Liver (tissue), 9 donors: ENCODE measurements around the gene APOD. TPM values are rescaled to one million over a fixed set of nuclear protein-coding genes. Genes with fewer than 3 reads are reported as not detected.

Experiments
- DNase-seq: peaks from one replicate; pipeline ENCODE4 v3.0.0-alpha.2; 2017; ENCODE audit warnings: low spot score
- H3K27ac ChIP-seq, 2 donors: one replicate each; pipeline ENCODE4 v1.7.0; 2013; ENCODE audit warnings: inconsistent platforms in 2 of 2, low read length in 2 of 2, control low read depth in 1 of 2, low read depth in 1 of 2, mild to moderate bottlenecking in 1 of 2
- H3K27me3 ChIP-seq, 4 donors: one replicate each; pipeline versions ENCODE4 v1.6.1 to v1.7.0; 2013; ENCODE audit warnings: low read length in 3 of 4, inconsistent platforms in 1 of 4, mild to moderate bottlenecking in 1 of 4, moderate library complexity in 1 of 4; ENCODE audit not compliant: control insufficient read depth in 4 of 4, insufficient read depth in 4 of 4
- H3K36me3 ChIP-seq, 4 donors: one replicate each; pipeline versions ENCODE4 v1.6.1 to v1.7.0; 2013; ENCODE audit warnings: low read length in 3 of 4, mild to moderate bottlenecking in 3 of 4, low read depth in 1 of 4, moderate library complexity in 1 of 4; ENCODE audit not compliant: control insufficient read depth in 4 of 4, insufficient read depth in 3 of 4
- H3K4me1 ChIP-seq, 4 donors: one replicate each; pipeline versions ENCODE4 v1.6.1 to v1.7.0; 2013; ENCODE audit warnings: low read length in 3 of 4, mild to moderate bottlenecking in 3 of 4, moderate library complexity in 1 of 4; ENCODE audit not compliant: control insufficient read depth in 4 of 4, insufficient read depth in 4 of 4
- H3K4me3 ChIP-seq, 3 donors: one replicate each; pipeline versions ENCODE4 v1.6.1 to v1.7.0; 2013; ENCODE audit warnings: low read length in 3 of 3, control low read depth in 1 of 3, low read depth in 1 of 3, mild to moderate bottlenecking in 1 of 3
- H3K9ac ChIP-seq, 2 donors: one replicate each; pipeline ENCODE4 v1.7.0; 2013; ENCODE audit warnings: low read length in 2 of 2, mild to moderate bottlenecking in 2 of 2, moderate library complexity in 2 of 2, control low read depth in 1 of 2, low read depth in 1 of 2
- H3K9me3 ChIP-seq, 4 donors: one replicate each; pipeline versions ENCODE4 v1.6.1 to v1.7.0; 2013; ENCODE audit warnings: low read length in 3 of 4; ENCODE audit not compliant: control insufficient read depth in 4 of 4
- EGR1 ChIP-seq, 2 donors: IDR thresholded peaks; 2 replicates each; pipeline ENCODE4 v1.6.1; 2016 to 2018; ENCODE audit warnings: antibody characterized with exemption in 2 of 2, low read depth in 2 of 2
- FOXA1 ChIP-seq: IDR thresholded peaks from 2 replicates; pipeline ENCODE4 v1.6.1; 2016; ENCODE audit warnings: antibody characterized with exemption
- FOXA2 ChIP-seq: IDR thresholded peaks from 2 replicates; pipeline ENCODE4 v1.6.1; 2016; ENCODE audit warnings: antibody characterized with exemption
- GABPA ChIP-seq, 2 donors: IDR thresholded peaks in 1 of 2; conservative IDR thresholded peaks in 1 of 2; 2 replicates each; pipeline ENCODE4 v1.6.1; 2016; ENCODE audit warnings: antibody characterized with exemption in 2 of 2, mild to moderate bottlenecking in 1 of 2, moderate library complexity in 1 of 2
- HNF4A ChIP-seq, 2 donors: conservative IDR thresholded peaks; 2 replicates each; pipeline ENCODE4 v1.6.1; 2016; ENCODE audit warnings: antibody characterized with exemption in 2 of 2, mild to moderate bottlenecking in 2 of 2
- HNF4G ChIP-seq: IDR thresholded peaks from 2 replicates; pipeline ENCODE4 v1.6.1; 2016; ENCODE audit warnings: antibody characterized with exemption
- JUND ChIP-seq, 2 donors: IDR thresholded peaks; 2 replicates each; pipeline ENCODE4 v1.6.1; 2016; ENCODE audit warnings: antibody characterized with exemption in 2 of 2
- MAX ChIP-seq: IDR thresholded peaks from 2 replicates; pipeline ENCODE4 v1.6.1; 2016; ENCODE audit warnings: antibody characterized with exemption
- NR2F2 ChIP-seq: IDR thresholded peaks from 2 replicates; pipeline ENCODE4 v1.6.1; 2016; ENCODE audit warnings: antibody characterized with exemption
- RAD21 ChIP-seq, 2 donors: IDR thresholded peaks; 2 replicates each; pipeline ENCODE4 v1.6.1; 2016; ENCODE audit warnings: antibody characterized with exemption in 2 of 2, mild to moderate bottlenecking in 2 of 2
- REST ChIP-seq: IDR thresholded peaks from 2 replicates; pipeline ENCODE4 v1.6.1; 2016; ENCODE audit warnings: antibody characterized with exemption, mild to moderate bottlenecking
- RXRA ChIP-seq, 2 donors: IDR thresholded peaks; 2 replicates each; pipeline ENCODE4 v1.6.1; 2017 to 2018; ENCODE audit warnings: antibody characterized with exemption in 2 of 2, mild to moderate bottlenecking in 1 of 2
- SP1 ChIP-seq: IDR thresholded peaks from 2 replicates; pipeline ENCODE4 v1.6.1; 2018; ENCODE audit warnings: antibody characterized with exemption, mild to moderate bottlenecking
- TAF1 ChIP-seq: conservative IDR thresholded peaks from 2 replicates; pipeline ENCODE4 v1.6.1; 2016; ENCODE audit warnings: antibody characterized with exemption, mild to moderate bottlenecking
- YY1 ChIP-seq: IDR thresholded peaks from 2 replicates; pipeline ENCODE4 v1.6.1; 2016; ENCODE audit warnings: antibody characterized with exemption, mild to moderate bottlenecking
- WGBS: extraction: QIAGEN DNeasy Blood & Tissue Kit; methylation state at CpG from one replicate; pipeline ENCODE4 v1.1.7; 2013; 5-methylcytosine and 5-hydroxymethylcytosine counted together
- polyA plus RNA-seq, 2 donors: library from polyadenylated mRNA; stranded (reverse) in 1 of 2; unstranded in 1 of 2; fragments of 200-250 nt in 1 of 2; fragments of >200 nt in 1 of 2; fragmentation: Nextera tagmentation in 1 of 2; extraction: Ambion mirVana in 1 of 2; gene quantifications; one replicate each; pipeline versions ENCODE4 v1.2.1 to v1.2.3, GENCODE V29; 2013 to 2015
- total RNA-seq, 2 donors: library from RNA; depleted of rRNA; stranded (reverse); fragments of >200 nt; gene quantifications; one replicate each; pipeline ENCODE4 v1.2.3, GENCODE V29; 2014
- TF ChIP-seq, protein P1 (sequence below): IDR thresholded peaks from 2 replicates; pipeline ENCODE4 v1.6.1; 2016; ENCODE audit warnings: antibody characterized with exemption
- TF ChIP-seq, protein P2 (sequence below): fragments of 150-350 bp; IDR thresholded peaks from 2 replicates; pipeline ENCODE4 v1.5.1; 2017; ENCODE audit warnings: improper control_type of control experiment, low read depth, low read length; ENCODE audit not compliant: missing input control
- TF ChIP-seq, protein P3 (sequence below): IDR thresholded peaks from 2 replicates; pipeline ENCODE4 v1.6.1; 2016; ENCODE audit warnings: antibody characterized with exemption
- donor health status: healthy.
- donor health status: healthy.
- donor health status: healthy.
- donor health status: healthy.
- donor health status: healthy.

The APOD gene
- total and polyA plus RNA-seq, 4 donors: 0.33 to 4.0 (median 0.56) TPM; not detected in 1

DNA sequence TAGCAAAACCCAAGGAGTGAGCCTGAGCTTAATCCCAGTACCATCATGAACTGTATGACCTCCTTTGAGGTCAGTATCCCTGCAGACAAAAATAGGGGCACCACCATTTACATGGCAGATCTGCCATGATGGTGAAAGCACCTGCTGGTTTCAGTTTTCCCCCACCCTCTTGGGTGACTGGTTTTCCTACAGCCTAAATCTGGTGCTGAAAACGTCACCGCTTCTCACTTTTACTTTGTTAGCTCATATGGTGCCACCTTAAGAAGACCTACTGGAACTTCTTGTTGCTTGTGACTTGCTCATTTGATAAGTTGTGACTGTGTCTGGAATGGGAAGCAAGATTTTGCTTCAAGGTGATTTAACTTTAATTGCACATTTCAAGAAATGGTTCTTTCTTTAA lies 45.7 kb downstream of the APOD start:
- H3K36me3 ChIP-seq: no peaks in the 10 kb centered on the region
- H3K9me3 ChIP-seq: no peaks in the 10 kb centered on the region
- H3K9ac ChIP-seq: no peak overlapping the region
- 85% methylated on average over 2 of the region's 2 CpGs for WGBS
- H3K4me1 ChIP-seq: peaks cover 4 to 23% (median 7%) of the 10 kb centered on the region in 4 donors
- TF ChIP-seq FOXA1 (no peak), RXRA (IDR thresholded peaks at IDR 0.05) (no peak), YY1 (no peak), GABPA (IDR thresholded peaks at IDR 0.05 in 1 of 2, conservative IDR thresholded peaks at IDR 0.05 in 1 of 2) (no peak), MAX (no peak), TAF1 (no peak)
- TF ChIP-seq, protein P1, sequence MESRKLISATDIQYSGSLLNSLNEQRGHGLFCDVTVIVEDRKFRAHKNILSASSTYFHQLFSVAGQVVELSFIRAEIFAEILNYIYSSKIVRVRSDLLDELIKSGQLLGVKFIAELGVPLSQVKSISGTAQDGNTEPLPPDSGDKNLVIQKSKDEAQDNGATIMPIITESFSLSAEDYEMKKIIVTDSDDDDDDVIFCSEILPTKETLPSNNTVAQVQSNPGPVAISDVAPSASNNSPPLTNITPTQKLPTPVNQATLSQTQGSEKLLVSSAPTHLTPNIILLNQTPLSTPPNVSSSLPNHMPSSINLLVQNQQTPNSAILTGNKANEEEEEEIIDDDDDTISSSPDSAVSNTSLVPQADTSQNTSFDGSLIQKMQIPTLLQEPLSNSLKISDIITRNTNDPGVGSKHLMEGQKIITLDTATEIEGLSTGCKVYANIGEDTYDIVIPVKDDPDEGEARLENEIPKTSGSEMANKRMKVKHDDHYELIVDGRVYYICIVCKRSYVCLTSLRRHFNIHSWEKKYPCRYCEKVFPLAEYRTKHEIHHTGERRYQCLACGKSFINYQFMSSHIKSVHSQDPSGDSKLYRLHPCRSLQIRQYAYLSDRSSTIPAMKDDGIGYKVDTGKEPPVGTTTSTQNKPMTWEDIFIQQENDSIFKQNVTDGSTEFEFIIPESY: no peak
- TF ChIP-seq, protein P2, sequence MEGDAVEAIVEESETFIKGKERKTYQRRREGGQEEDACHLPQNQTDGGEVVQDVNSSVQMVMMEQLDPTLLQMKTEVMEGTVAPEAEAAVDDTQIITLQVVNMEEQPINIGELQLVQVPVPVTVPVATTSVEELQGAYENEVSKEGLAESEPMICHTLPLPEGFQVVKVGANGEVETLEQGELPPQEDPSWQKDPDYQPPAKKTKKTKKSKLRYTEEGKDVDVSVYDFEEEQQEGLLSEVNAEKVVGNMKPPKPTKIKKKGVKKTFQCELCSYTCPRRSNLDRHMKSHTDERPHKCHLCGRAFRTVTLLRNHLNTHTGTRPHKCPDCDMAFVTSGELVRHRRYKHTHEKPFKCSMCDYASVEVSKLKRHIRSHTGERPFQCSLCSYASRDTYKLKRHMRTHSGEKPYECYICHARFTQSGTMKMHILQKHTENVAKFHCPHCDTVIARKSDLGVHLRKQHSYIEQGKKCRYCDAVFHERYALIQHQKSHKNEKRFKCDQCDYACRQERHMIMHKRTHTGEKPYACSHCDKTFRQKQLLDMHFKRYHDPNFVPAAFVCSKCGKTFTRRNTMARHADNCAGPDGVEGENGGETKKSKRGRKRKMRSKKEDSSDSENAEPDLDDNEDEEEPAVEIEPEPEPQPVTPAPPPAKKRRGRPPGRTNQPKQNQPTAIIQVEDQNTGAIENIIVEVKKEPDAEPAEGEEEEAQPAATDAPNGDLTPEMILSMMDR: no peak
- no peak overlapping the region for H3K27ac ChIP-seq
- DNase-seq: no peak
- H3K4me3 ChIP-seq: no peak overlapping the region
- H3K27me3 ChIP-seq: no peaks in the 10 kb centered on the region

GRCh38 chr3:195535293-195535692 lies 48.4 kb downstream of the APOD start:
- Histone ChIP-seq H3K36me3 (no peaks in the 10 kb centered on the region), H3K4me3 (no peak overlapping the region), H3K4me1 (peaks cover 0 to 6% (median 0%) of the 10 kb centered on the region in 4 donors), H3K27me3 (no peaks in the 10 kb centered on the region), H3K27ac (no peak overlapping the region), H3K9ac (no peak overlapping the region), H3K9me3 (no peaks in the 10 kb centered on the region)
- TF ChIP-seq, protein P2: no peak
- TF ChIP-seq TAF1 (no peak), FOXA1 (no peak), NR2F2 (no peak), FOXA2 (no peak), RXRA (IDR thresholded peaks at IDR 0.05) (no peak), YY1 (no peak), HNF4G (no peak), HNF4A (conservative IDR thresholded peaks at IDR 0.05) (no peak), RAD21 (IDR thresholded peaks at IDR 0.05) (no peak), JUND (IDR thresholded peaks at IDR 0.05) (no peak), MAX (no peak), EGR1 (IDR thresholded peaks at IDR 0.05; ENCODE audit: low read depth in 2 of 2) (no peak), GABPA (IDR thresholded peaks at IDR 0.05 in 1 of 2, conservative IDR thresholded peaks at IDR 0.05 in 1 of 2) (no peak), SP1 (no peak), REST (no peak)
- TF ChIP-seq, protein P1: no peak
- TF ChIP-seq, protein P3, sequence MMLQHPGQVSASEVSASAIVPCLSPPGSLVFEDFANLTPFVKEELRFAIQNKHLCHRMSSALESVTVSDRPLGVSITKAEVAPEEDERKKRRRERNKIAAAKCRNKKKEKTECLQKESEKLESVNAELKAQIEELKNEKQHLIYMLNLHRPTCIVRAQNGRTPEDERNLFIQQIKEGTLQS: no peak
- no peak for DNase-seq
- WGBS: 94% methylated on average over 5 of the region's 5 CpGs
